LNCAP (cell line): ENCODE results near the gene PRKAA1.

Experiments
- TF ChIP-seq, protein P1 (sequence below): fragments of 450-650 bp; IDR thresholded peaks from 2 replicates; pipeline ENCODE4 v1.5.1; 2017; ENCODE audit warnings: mild to moderate bottlenecking

Gene PRKAA1

GRCh38 chr5:40828690-40829661, 30.8 kb upstream of the PRKAA1 start:
- TF ChIP-seq, protein P1, sequence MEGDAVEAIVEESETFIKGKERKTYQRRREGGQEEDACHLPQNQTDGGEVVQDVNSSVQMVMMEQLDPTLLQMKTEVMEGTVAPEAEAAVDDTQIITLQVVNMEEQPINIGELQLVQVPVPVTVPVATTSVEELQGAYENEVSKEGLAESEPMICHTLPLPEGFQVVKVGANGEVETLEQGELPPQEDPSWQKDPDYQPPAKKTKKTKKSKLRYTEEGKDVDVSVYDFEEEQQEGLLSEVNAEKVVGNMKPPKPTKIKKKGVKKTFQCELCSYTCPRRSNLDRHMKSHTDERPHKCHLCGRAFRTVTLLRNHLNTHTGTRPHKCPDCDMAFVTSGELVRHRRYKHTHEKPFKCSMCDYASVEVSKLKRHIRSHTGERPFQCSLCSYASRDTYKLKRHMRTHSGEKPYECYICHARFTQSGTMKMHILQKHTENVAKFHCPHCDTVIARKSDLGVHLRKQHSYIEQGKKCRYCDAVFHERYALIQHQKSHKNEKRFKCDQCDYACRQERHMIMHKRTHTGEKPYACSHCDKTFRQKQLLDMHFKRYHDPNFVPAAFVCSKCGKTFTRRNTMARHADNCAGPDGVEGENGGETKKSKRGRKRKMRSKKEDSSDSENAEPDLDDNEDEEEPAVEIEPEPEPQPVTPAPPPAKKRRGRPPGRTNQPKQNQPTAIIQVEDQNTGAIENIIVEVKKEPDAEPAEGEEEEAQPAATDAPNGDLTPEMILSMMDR = no peak

GRCh38 chr5:40828021-40828631, 30.0 kb upstream of the PRKAA1 start:
- TF ChIP-seq, protein P1 = no peak

GRCh38 chr5:40827188-40827977, 29.2 kb upstream of the PRKAA1 start:
- TF ChIP-seq, protein P1 = no peak

- TF ChIP-seq, protein P1 = no peak
Measured at GRCh38 chr5:40826489-40827187, 28.5 kb upstream of the PRKAA1 start.

- TF ChIP-seq, protein P1 = no peak
Measured at GRCh38 chr5:40823459-40823858, 25.3 kb upstream of the PRKAA1 start.

GRCh38 chr5:40813698-40814281, 15.6 kb upstream of the PRKAA1 start:
- TF ChIP-seq, protein P1 = no peak
